ENCODE measurements around the gene RERE.

The RERE gene

GRCh38 chr1:8363186-8363766, 454.2 kb downstream of the RERE start:
- no peak for DNase-seq (ENCODE audit: low spot score)

GRCh38 chr1:8362701-8363101, 454.7 kb downstream of the RERE start:
- DNase-seq (ENCODE audit: low spot score): no peak

- no peak for DNase-seq (ENCODE audit: low spot score)
Observed at GRCh38 chr1:8361198-8361849, 456.1 kb downstream of the RERE start.

- no peak for DNase-seq (ENCODE audit: low spot score)
Observed at GRCh38 chr1:8360493-8361197, 456.8 kb downstream of the RERE start.

- no peak for DNase-seq (ENCODE audit: low spot score)
Observed at GRCh38 chr1:8359617-8360481, 457.6 kb downstream of the RERE start.

GRCh38 chr1:8358897-8359616, 458.4 kb downstream of the RERE start:
- no peak for DNase-seq (ENCODE audit: low spot score)

GRCh38 chr1:8358241-8358896, 459.1 kb downstream of the RERE start:
- no peak for DNase-seq (ENCODE audit: low spot score)

- no peak for DNase-seq (ENCODE audit: low spot score)
Observed at GRCh38 chr1:8357329-8358101, 459.9 kb downstream of the RERE start.

- no peak for DNase-seq (ENCODE audit: low spot score)
Observed at GRCh38 chr1:8356256-8357209, 460.9 kb downstream of the RERE start.

- DNase-seq (ENCODE audit: low spot score): no peak
Observed at GRCh38 chr1:8355439-8356255, 461.8 kb downstream of the RERE start.

GRCh38 chr1:8354038-8354437, 463.4 kb downstream of the RERE start:
- no peak for DNase-seq (ENCODE audit: low spot score)

GRCh38 chr1:8352886-8353785, 464.3 kb downstream of the RERE start:
- DNase-seq (ENCODE audit: low spot score): no peak

- no peak for DNase-seq (ENCODE audit: low spot score)
Observed at GRCh38 chr1:8352471-8352845, 465.0 kb downstream of the RERE start.

GRCh38 chr1:8351693-8352470, 465.6 kb downstream of the RERE start:
- peak; percentile 46 for DNase-seq (ENCODE audit: low spot score)

- DNase-seq (ENCODE audit: low spot score): no peak
Observed at GRCh38 chr1:8350914-8351684, 466.3 kb downstream of the RERE start.

- DNase-seq (ENCODE audit: low spot score): no peak
Observed at GRCh38 chr1:8349961-8350360, 467.5 kb downstream of the RERE start.

All from germinal center (tissue), 1 donor.